Stomach smooth muscle (tissue), 2 donors: ENCODE results near the gene ZBTB34.

ENCODE experiments used
- H3K27ac ChIP-seq: one replicate; pipeline ENCODE4 v1.7.0; 2013; ENCODE audit warnings: mild to moderate bottlenecking, low read length, inconsistent platforms
- H3K27me3 ChIP-seq, 2 donors: one replicate each; pipeline ENCODE4 v1.7.0; 2013; ENCODE audit warnings: low read length in 2 of 2; ENCODE audit not compliant: insufficient read depth in 2 of 2, control insufficient read depth in 1 of 2
- H3K36me3 ChIP-seq, 2 donors: one replicate each; pipeline ENCODE4 v1.7.0; 2013; ENCODE audit warnings: low read length in 2 of 2; ENCODE audit not compliant: control insufficient read depth in 2 of 2, insufficient read depth in 2 of 2
- H3K4me1 ChIP-seq: one replicate; pipeline ENCODE4 v1.7.0; 2013; ENCODE audit warnings: low read length; ENCODE audit not compliant: control insufficient read depth, insufficient read depth
- H3K4me3 ChIP-seq, 2 donors: one replicate each; pipeline ENCODE4 v1.7.0; 2013; ENCODE audit warnings: low read length in 2 of 2
- H3K9ac ChIP-seq, 2 donors: one replicate each; pipeline ENCODE4 v1.7.0; 2013; ENCODE audit warnings: low read length in 2 of 2, mild to moderate bottlenecking in 1 of 2
- H3K9me3 ChIP-seq, 2 donors: one replicate each; pipeline ENCODE4 v1.7.0; 2013; ENCODE audit warnings: low read length in 2 of 2; ENCODE audit not compliant: control insufficient read depth in 2 of 2
- donor health status: healthy.
- donor health status: Pancreatic carcinoma.

Gene ZBTB34

DNA sequence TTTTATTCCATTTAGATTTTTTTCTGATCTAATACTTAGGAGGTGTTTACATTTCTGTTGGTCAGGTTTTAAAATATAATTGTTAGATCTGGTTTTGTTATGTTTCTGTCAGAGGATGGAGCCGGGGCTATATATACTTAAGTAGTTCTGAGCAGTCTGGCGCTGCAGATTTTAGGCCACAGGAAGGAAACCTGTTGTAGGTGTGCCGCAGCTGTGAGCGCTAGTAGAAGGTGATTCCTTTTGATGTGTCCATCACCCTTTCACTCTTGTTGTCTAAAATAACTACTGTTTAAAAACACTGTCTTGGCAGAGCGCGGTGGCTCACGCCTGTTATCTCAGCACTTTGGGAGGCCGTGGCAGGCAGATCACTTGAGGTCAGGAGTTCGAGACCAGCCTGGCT, 17.0 kb downstream of the ZBTB34 start:
- Histone ChIP-seq H3K9ac (no peak overlapping the region), H3K9me3 (no peaks in the 10 kb centered on the region), H3K36me3 (peaks cover 17 to 18% of the 10 kb centered on the region in 2 donors), H3K4me3 (no peak overlapping the region), H3K4me1 (no peaks in the 10 kb centered on the region), H3K27ac (no peak overlapping the region), H3K27me3 (no peaks in the 10 kb centered on the region)

DNA sequence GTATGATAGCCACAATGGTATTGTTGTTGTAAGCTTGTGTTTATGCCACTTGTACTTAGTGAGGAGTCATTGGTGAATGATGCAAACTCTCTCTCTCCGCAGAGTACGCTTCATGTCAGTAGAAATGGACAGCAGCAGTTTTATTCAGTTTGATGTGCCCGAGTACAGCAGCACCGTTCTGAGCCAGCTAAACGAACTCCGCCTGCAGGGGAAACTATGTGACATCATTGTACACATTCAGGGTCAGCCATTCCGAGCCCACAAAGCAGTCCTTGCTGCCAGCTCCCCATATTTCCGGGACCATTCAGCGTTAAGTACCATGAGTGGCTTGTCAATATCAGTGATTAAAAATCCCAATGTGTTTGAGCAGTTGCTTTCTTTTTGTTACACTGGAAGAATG, 18.8 kb downstream of the ZBTB34 start:
- Histone ChIP-seq H3K9me3 (no peaks in the 10 kb centered on the region), H3K4me1 (no peaks in the 10 kb centered on the region)

DNA sequence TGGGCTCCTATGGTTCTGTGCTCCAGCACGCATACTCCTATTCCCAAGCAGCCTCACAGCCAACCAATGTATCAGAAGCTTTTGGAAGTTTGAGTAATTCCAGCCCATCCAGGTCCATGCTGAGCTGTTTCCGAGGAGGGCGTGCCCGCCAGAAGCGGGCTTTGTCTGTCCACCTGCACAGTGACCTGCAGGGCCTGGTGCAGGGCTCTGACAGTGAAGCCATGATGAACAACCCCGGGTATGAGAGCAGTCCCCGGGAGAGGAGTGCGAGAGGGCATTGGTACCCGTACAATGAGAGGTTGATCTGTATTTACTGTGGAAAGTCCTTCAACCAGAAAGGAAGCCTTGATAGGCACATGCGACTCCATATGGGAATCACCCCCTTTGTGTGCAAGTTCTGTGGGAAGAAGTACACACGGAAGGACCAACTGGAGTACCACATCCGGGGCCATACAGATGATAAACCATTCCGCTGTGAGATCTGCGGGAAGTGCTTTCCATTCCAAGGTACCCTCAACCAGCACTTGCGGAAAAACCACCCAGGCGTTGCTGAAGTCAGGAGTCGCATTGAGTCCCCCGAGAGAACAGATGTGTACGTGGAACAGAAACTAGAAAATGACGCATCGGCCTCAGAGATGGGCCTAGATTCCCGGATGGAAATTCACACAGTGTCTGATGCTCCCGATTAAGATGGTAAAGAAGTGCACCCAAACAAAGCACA, 19.9 kb downstream of the ZBTB34 start:
- Histone ChIP-seq H3K4me3 (no peak overlapping the region), H3K36me3 (peaks cover 21 to 25% of the 10 kb centered on the region in 2 donors), H3K27ac (no peak overlapping the region), H3K9me3 (no peaks in the 10 kb centered on the region), H3K4me1 (no peaks in the 10 kb centered on the region), H3K27me3 (no peaks in the 10 kb centered on the region), H3K9ac (no peak overlapping the region)

More for the DNA sequence above, 18.8 kb downstream of the ZBTB34 start:
- Histone ChIP-seq H3K4me3 (no peak overlapping the region), H3K9ac (no peak overlapping the region), H3K36me3 (peaks cover 21 to 23% of the 10 kb centered on the region in 2 donors), H3K27me3 (no peaks in the 10 kb centered on the region), H3K27ac (no peak overlapping the region)

DNA sequence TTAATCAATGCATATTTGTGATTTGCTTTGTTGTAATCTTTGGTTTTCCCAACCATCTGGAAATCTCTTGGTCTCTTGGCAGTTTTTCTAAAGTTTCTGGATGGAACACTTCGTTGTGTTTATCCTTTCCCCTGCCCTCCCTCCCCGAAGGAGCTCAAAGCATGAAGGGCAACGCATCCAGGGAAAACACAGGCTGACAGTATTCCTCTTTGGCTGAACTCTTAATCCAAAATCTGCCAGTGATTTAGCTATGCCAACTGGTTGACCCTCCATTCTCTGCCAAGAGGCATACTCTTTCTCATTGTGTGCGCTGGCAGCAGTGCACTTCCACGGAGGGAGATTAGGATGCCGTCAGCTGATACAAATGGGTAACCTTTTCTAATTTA, 20.5 kb downstream of the ZBTB34 start:
- Histone ChIP-seq H3K9ac (no peak overlapping the region), H3K9me3 (no peaks in the 10 kb centered on the region), H3K27me3 (no peaks in the 10 kb centered on the region), H3K36me3 (peaks cover 21 to 25% of the 10 kb centered on the region in 2 donors), H3K4me1 (no peaks in the 10 kb centered on the region), H3K27ac (no peak overlapping the region), H3K4me3 (no peak overlapping the region)

DNA sequence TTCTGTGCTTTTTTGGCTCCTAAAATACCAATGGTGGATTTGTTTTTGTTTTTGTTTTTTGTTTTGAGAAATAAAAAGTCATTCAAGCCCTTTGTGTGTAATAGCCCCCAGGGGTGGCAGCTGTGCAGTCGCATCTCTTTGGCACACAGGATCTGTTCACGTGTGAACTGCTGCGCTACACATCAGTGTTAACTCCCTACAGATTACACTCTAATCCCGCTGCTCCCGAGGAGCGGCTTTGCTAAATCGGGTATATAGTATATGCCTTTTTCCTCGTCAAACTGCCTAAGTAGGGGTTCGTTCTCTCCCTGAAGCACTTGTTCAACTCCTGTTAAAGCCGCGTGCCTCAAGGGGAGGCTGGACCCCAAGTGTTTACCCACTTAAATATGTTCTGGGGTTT, 22.3 kb downstream of the ZBTB34 start:
- peaks cover 21 to 25% of the 10 kb centered on the region in 2 donors for H3K36me3 ChIP-seq
- H3K27ac ChIP-seq: no peak overlapping the region
- no peaks in the 10 kb centered on the region for H3K27me3 ChIP-seq
- H3K4me3 ChIP-seq: no peak overlapping the region
- no peak overlapping the region for H3K9ac ChIP-seq
- H3K4me1 ChIP-seq: peaks cover 4% of the 10 kb centered on the region
- H3K9me3 ChIP-seq: no peaks in the 10 kb centered on the region

DNA sequence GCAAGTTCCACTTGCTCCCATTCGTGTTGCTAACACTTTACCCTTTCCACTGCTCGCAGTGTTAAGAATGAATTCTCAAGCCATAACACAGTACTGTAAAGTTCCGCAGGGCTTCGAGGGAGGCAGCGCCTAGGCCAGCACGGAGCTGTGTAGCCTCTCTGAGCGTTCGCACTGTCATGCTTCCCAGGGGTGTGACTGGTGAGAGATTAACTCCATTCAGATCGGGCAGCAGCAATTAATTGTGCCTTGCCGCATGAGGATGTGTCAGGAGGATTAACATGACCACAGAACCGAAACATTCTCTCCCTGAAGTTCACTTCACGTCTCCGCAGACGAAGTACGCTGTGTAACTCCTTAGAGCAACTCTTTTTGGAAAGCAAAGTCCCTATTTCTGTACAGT, 23.2 kb downstream of the ZBTB34 start:
- Histone ChIP-seq H3K9me3 (no peaks in the 10 kb centered on the region), H3K27me3 (no peaks in the 10 kb centered on the region), H3K4me1 (peaks cover 4% of the 10 kb centered on the region), H3K36me3 (peaks cover 21 to 25% of the 10 kb centered on the region in 2 donors), H3K9ac (no peak overlapping the region), H3K4me3 (no peak overlapping the region), H3K27ac (no peak overlapping the region)

DNA sequence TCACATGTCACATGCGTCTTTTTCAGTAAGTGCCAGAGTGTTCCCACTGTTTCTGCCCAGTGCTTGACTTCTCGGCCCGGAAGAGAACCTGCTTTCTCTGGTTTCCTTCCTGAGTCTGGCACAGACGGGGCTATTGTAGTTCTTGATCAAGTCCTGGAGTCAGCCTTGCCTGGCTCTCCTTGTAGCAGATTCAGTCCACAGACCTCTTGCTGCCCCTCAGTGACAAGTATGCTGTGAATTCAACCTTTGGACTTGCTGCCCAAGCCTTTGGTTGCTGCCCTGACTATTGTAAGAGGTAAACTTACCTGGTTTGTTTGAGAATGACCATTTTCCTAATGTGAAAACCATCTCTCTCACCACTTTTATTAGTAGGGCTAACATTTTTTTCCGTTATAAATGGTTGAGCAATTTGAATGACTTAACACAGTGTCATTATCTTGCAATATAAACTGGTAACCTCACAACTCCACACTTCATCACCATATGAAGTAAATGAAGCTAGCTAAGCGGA, 24.7 kb downstream of the ZBTB34 start:
- Histone ChIP-seq H3K36me3 (peaks cover 16 to 18% of the 10 kb centered on the region in 2 donors), H3K9ac (no peak overlapping the region), H3K4me3 (no peak overlapping the region), H3K4me1 (peaks cover 4% of the 10 kb centered on the region), H3K9me3 (no peaks in the 10 kb centered on the region), H3K27me3 (no peaks in the 10 kb centered on the region), H3K27ac (no peak overlapping the region)

DNA sequence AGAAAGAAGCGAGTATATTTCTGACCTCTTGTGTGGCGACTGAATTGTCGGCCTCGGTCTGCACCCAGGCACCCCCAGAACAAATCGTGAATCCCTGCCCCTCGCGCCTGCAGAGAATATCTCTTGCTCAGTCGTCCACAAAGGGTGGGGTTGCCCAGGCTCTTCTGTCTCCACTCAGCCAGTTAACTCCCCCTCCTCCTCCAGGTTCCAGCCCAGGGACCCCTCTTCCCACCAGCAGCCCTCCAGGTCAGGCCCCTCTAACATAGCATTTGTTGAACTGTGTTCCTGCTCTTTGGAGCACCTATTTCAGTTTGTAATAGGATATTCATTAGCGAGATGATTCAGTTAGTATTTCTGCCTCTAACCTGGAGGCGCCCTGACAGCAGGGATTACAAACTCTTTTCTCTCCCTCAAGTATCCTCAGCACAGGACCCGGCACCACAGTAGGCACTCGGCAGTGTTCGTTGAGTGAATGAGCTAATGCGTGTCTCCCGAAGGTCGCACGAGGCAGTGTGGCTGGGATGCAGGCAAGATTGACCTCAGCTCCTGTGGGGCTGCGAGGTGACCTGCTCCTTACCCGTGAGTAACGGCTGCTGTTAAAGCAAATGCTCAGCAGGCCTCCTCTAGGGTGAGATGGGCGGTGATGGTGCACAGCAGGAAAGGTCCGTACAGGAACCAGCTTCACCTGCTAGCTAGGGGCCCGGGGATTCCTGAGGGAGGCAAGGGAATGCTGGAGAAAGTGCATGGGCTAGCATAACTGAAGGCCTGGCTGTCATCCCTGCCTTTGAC, 25.8 kb downstream of the ZBTB34 start:
- Histone ChIP-seq H3K9me3 (no peaks in the 10 kb centered on the region), H3K4me1 (peaks cover 4% of the 10 kb centered on the region), H3K36me3 (peaks cover 8 to 12% of the 10 kb centered on the region in 2 donors), H3K27ac (no peak overlapping the region), H3K4me3 (no peak overlapping the region), H3K9ac (no peak overlapping the region), H3K27me3 (no peaks in the 10 kb centered on the region)

DNA sequence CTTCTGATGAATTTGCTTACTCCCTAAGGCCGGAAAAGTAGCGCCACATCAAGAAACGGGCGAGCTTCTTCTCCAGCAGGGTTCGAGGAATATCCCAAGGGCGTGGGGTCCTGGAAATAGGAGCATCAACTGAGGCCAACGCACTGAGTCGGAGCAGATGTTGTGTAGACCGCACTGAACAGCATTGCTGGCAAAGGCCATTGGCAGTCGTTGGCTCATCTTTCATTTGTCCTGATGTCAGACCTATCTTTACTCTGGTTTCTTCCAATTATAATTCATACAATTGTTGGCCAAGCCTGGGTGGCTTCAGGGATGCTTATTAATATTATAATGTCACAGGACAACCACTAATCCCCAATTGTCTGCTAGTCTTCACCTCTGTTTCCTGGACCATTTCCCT, 26.5 kb downstream of the ZBTB34 start:
- Histone ChIP-seq H3K9me3 (no peaks in the 10 kb centered on the region), H3K27me3 (no peaks in the 10 kb centered on the region), H3K27ac (no peak overlapping the region), H3K36me3 (peaks cover 6 to 8% of the 10 kb centered on the region in 2 donors), H3K9ac (no peak overlapping the region), H3K4me1 (peaks cover 4% of the 10 kb centered on the region), H3K4me3 (no peak overlapping the region)

DNA sequence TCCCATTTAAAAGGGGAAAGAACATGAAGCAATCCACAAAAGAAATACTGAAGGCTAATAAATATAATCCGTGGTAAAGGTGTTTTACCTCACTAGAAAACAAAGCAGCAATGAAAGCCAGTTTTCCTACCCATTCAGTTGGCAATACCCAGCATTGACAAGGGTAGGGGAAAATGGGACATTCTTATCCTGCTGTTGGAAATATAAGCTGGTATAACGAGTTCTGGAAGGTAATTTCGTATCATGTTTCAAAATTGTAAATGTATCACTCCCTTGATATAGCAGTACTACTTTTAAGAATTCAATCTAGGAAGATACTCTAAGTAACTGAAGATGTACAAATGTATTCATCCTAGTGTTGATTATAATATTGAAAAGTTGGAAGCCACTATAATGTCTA, 31.2 kb downstream of the ZBTB34 start:
- H3K27ac ChIP-seq: no peak overlapping the region
- H3K4me3 ChIP-seq: no peak overlapping the region
- no peak overlapping the region for H3K9ac ChIP-seq
- H3K4me1 ChIP-seq: peaks cover 4% of the 10 kb centered on the region
- no peaks in the 10 kb centered on the region for H3K27me3 ChIP-seq
- no peaks in the 10 kb centered on the region for H3K9me3 ChIP-seq
- H3K36me3 ChIP-seq: no peaks in the 10 kb centered on the region

DNA sequence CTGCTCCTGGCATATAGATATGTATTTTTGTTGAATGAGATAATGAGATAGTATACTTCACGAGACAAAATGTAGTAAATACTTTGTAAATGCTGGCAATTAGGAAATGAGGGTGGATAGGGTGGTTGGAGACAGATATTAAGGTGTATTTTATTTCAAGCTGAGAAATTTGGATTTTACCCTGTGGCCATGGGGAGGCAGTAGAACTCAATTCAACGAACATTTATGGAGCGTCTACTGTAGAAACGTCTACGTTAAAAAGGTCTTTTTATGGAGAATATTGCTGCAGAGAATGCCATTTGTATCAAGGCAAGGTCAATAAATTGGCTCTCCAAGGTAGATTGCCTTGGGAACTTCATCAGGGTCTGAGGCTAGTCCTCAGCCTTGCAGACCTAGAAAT, 32.6 kb downstream of the ZBTB34 start:
- Histone ChIP-seq H3K27ac (no peak overlapping the region), H3K4me3 (no peak overlapping the region), H3K27me3 (no peaks in the 10 kb centered on the region), H3K9me3 (no peaks in the 10 kb centered on the region), H3K9ac (no peak overlapping the region), H3K36me3 (no peaks in the 10 kb centered on the region), H3K4me1 (no peaks in the 10 kb centered on the region)
